ENCODE data around the gene RYK.

GRCh38 chr3:134282659-134283047 lies 32.0 kb upstream of the RYK start:
- TF ChIP-seq, protein P1, sequence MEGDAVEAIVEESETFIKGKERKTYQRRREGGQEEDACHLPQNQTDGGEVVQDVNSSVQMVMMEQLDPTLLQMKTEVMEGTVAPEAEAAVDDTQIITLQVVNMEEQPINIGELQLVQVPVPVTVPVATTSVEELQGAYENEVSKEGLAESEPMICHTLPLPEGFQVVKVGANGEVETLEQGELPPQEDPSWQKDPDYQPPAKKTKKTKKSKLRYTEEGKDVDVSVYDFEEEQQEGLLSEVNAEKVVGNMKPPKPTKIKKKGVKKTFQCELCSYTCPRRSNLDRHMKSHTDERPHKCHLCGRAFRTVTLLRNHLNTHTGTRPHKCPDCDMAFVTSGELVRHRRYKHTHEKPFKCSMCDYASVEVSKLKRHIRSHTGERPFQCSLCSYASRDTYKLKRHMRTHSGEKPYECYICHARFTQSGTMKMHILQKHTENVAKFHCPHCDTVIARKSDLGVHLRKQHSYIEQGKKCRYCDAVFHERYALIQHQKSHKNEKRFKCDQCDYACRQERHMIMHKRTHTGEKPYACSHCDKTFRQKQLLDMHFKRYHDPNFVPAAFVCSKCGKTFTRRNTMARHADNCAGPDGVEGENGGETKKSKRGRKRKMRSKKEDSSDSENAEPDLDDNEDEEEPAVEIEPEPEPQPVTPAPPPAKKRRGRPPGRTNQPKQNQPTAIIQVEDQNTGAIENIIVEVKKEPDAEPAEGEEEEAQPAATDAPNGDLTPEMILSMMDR (conservative IDR thresholded peaks at IDR 0.05; ENCODE audit: low read depth in 2 of 2): no peak
- TF ChIP-seq EZH2 (IDR thresholded peaks at IDR 0.05; ENCODE audit: low read depth, unreplicated experiment) (no peak), ZNF331 (CRISPR knock-in tag; IDR thresholded peaks at IDR 0.05; ENCODE audit: low read depth) (no peak), POLR2AphosphoS5 (IDR thresholded peaks at IDR 0.05; ENCODE audit: low read depth) (no peak), REST (IDR thresholded peaks at IDR 0.05; ENCODE audit: unreplicated experiment) (no peak), ZNF462 (CRISPR knock-in tag; IDR thresholded peaks at IDR 0.05) (no peak), EZH2phosphoT487 (IDR thresholded peaks at IDR 0.05; ENCODE audit: unreplicated experiment) (no peak), ETS1 (IDR thresholded peaks at IDR 0.05) (no peak), CREB1 (CRISPR knock-in tag; IDR thresholded peaks at IDR 0.05; ENCODE audit: low read depth) (no peak), ZNF114 (CRISPR knock-in tag; IDR thresholded peaks at IDR 0.05) (no peak), NANOG (IDR thresholded peaks at IDR 0.05; ENCODE audit: borderline replicate concordance) (no peak)
